CD4-positive, CD25-positive, alpha-beta regulatory T cell (primary cell): ENCODE results near the gene FLAD1. TPM values are rescaled to one million over a fixed set of nuclear protein-coding genes. Genes with fewer than 3 reads are reported as not detected.

ENCODE experiments used
- ATAC-seq, 2 donors: fragments of 150-1000 bp; cut with Tn5 transposase; one replicate each; pipeline ENCODE4 v1.10.0; 2021; ENCODE audit warnings: low read depth in 2 of 2, moderate number of reproducible peaks in 2 of 2, moderate library complexity in 1 of 2
- DNase-seq, 3 donors: peaks; one replicate each; pipeline versions ENCODE4 v3.0.0 to v3.0.0-alpha.2; 2012 to 2022; ENCODE audit warnings: mixed read lengths in 1 of 3
- H3K27ac ChIP-seq: one replicate; pipeline ENCODE4 v1.7.0; 2013; ENCODE audit warnings: mild to moderate bottlenecking, low read length; ENCODE audit not compliant: insufficient read depth, poor library complexity, severe bottlenecking
- H3K27me3 ChIP-seq: one replicate; pipeline ENCODE4 v1.7.0; 2013; ENCODE audit warnings: low read length; ENCODE audit not compliant: control insufficient read depth, insufficient read depth
- H3K36me3 ChIP-seq: one replicate; pipeline ENCODE4 v1.7.0; 2013; ENCODE audit warnings: mild to moderate bottlenecking, low read length, moderate library complexity; ENCODE audit not compliant: control insufficient read depth, insufficient read depth
- H3K4me1 ChIP-seq: 2 replicates; pipeline ENCODE4 v1.7.0; 2013; ENCODE audit warnings: mild to moderate bottlenecking, low read length; ENCODE audit not compliant: insufficient read depth, control insufficient read depth, poor library complexity, severe bottlenecking
- H3K4me3 ChIP-seq: one replicate; pipeline ENCODE4 v1.7.0; 2013; ENCODE audit warnings: low read depth, mild to moderate bottlenecking, low read length, moderate library complexity
- H3K9me3 ChIP-seq, 2 experiments: 1 replicate in 1 of 2; 2 replicates in 1 of 2; pipeline ENCODE4 v1.7.0; 2013; ENCODE audit warnings: low read length in 2 of 2, mild to moderate bottlenecking in 1 of 2, moderate library complexity in 1 of 2; ENCODE audit not compliant: control insufficient read depth in 2 of 2
- H3K27ac Mint-ChIP-seq, 3 donors: one replicate each; pipeline ENCODE4 v1.8.0; 2020 to 2022; ENCODE audit warnings: mild to moderate bottlenecking in 3 of 3, mixed read lengths in 3 of 3, moderate library complexity in 2 of 3
- H3K27me3 Mint-ChIP-seq: one replicate; pipeline ENCODE4 v1.8.0; 2022; ENCODE audit warnings: mild to moderate bottlenecking, mixed read lengths
- H3K36me3 Mint-ChIP-seq: one replicate; pipeline ENCODE4 v1.8.0; 2020; ENCODE audit warnings: mixed read lengths
- H3K4me1 Mint-ChIP-seq, 4 donors: one replicate each; pipeline ENCODE4 v1.8.0; 2020 to 2022; ENCODE audit warnings: mixed read lengths in 4 of 4, mild to moderate bottlenecking in 1 of 4
- H3K4me3 Mint-ChIP-seq, 4 donors: one replicate each; pipeline ENCODE4 v1.8.0; 2020 to 2022; ENCODE audit warnings: mild to moderate bottlenecking in 4 of 4, mixed read lengths in 4 of 4, moderate library complexity in 3 of 4
- H3K9me3 Mint-ChIP-seq, 7 donors: one replicate each; pipeline ENCODE4 v1.8.0; 2020 to 2022; ENCODE audit warnings: mixed read lengths in 7 of 7, mild to moderate bottlenecking in 3 of 7, moderate library complexity in 2 of 7
- polyA plus RNA-seq, 4 donors: library from polyadenylated mRNA; unstranded; fragments of 300-500 nt; fragmentation: Illumina TruSeq; gene quantifications; one replicate each; pipeline ENCODE4 v1.2.3, GENCODE V29; 2021
- total RNA-seq: library from RNA; stranded (reverse); gene quantifications from one replicate; pipeline ENCODE4 v1.2.3, GENCODE V29; 2022

The FLAD1 gene
- total and polyA plus RNA-seq, 5 donors from 2014 or later: 39.1 to 60.3 (median 42.6) TPM

DNA sequence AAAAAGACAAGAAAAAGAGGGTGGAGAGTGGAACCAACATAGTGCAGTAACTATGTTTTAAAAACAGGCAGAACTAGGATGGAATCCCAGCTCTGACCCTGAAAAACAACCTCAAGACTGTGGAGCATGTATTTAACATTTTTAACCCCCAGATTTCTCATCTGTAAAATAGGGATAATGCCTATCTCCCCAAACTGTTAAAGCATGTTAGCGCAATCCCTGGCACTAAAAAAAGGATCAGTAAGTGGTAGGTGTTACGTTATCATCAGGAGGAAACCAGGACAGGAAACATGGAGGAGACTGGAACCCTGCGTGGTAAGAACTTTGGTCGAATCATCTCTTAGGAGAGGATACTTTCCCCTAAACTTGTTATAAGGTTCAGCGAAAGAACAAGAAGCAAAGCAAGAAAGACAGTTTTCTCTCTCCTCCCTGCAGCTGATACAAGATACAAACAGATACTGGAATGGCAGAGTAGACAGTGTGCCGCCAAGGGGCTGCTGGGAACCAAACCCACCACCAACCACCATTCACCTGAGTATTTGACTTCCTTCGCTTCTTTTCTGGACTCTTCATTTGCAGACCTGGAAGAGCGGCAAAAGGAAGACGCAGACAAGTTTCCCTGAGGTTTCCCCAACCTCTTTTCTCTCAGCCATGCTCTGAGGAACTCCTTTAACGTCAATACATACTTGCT, 22.6 kb upstream of the FLAD1 start:
- DNase-seq: no peak
- Histone ChIP-seq H3K4me3 (peak overlapping the region; percentile 85), H3K27ac (peak overlapping the region; percentile 92), H3K9me3 (no peaks in the 10 kb centered on the region), H3K4me1 (peaks cover 53% of the 10 kb centered on the region), H3K27me3 (no peaks in the 10 kb centered on the region), H3K36me3 (peaks cover 39% of the 10 kb centered on the region)
- Mint-ChIP-seq H3K27ac (peak overlapping the region; percentile 91 to 97 (median 96)), H3K9me3 (peaks cover 0 to 2% (median 0%) of the 10 kb centered on the region in 7 donors), H3K4me3 (peak overlapping the region; percentile 96 to 98 (median 97)), H3K36me3 (peaks cover 11% of the 10 kb centered on the region), H3K27me3 (peaks cover 6% of the 10 kb centered on the region), H3K4me1 (peaks cover 6 to 62% (median 32%) of the 10 kb centered on the region in 4 donors)
- no peak for ATAC-seq

- peaks cover 45% of the 10 kb centered on the region for H3K4me1 ChIP-seq
- DNase-seq: peak; percentile 81 to 87 (median 84)
- Mint-ChIP-seq H3K9me3 (no peaks in the 10 kb centered on the region), H3K4me1 (peaks cover 6 to 57% (median 26%) of the 10 kb centered on the region in 4 donors), H3K36me3 (peaks cover 13% of the 10 kb centered on the region), H3K27me3 (no peaks in the 10 kb centered on the region), H3K4me3 (peak within 1 kb of the TSS; percentile 96 to 98 (median 97)), H3K27ac (peak within 1 kb of the TSS; percentile 95 to 97 (median 96))
- peak; percentile 79 to 82 for ATAC-seq
- H3K27ac ChIP-seq: peak within 1 kb of the TSS; percentile 92
- peak within 1 kb of the TSS; percentile 85 for H3K4me3 ChIP-seq
- peaks cover 48% of the 10 kb centered on the region for H3K36me3 ChIP-seq
- H3K9me3 ChIP-seq: no peaks in the 10 kb centered on the region
- H3K27me3 ChIP-seq: no peaks in the 10 kb centered on the region
Observed at GRCh38 chr1:154961207-154962155, 21.7 kb upstream of the FLAD1 start, which contains the start of gene PYGO2. Gene PYGO2, minus strand, starts transcription at chr1:154961782. Its CDS starts 206 bp downstream, at chr1:154961576.

- peaks cover 37% of the 10 kb centered on the region for H3K4me1 ChIP-seq
- H3K4me3 ChIP-seq: peak overlapping the region; percentile 64
- peak overlapping the region; percentile 88 to 95 (median 91) for H3K27ac Mint-ChIP-seq
- H3K27me3 ChIP-seq: no peaks in the 10 kb centered on the region
- no peaks in the 10 kb centered on the region for H3K27me3 Mint-ChIP-seq
- ATAC-seq: peak; percentile 2 to 3
- peaks cover 13% of the 10 kb centered on the region for H3K36me3 Mint-ChIP-seq
- peaks cover 6 to 49% (median 26%) of the 10 kb centered on the region in 4 donors for H3K4me1 Mint-ChIP-seq
- peak in 1 of 3 donors; percentile 55 for DNase-seq
- no peaks in the 10 kb centered on the region for H3K9me3 Mint-ChIP-seq
- peak overlapping the region; percentile 92 for H3K27ac ChIP-seq
- H3K4me3 Mint-ChIP-seq: peak overlapping the region; percentile 85 to 96 (median 86)
- H3K9me3 ChIP-seq: no peaks in the 10 kb centered on the region
- H3K36me3 ChIP-seq: peaks cover 56% of the 10 kb centered on the region
Observed at GRCh38 chr1:154962156-154962749, 20.9 kb upstream of the FLAD1 start.

DNA sequence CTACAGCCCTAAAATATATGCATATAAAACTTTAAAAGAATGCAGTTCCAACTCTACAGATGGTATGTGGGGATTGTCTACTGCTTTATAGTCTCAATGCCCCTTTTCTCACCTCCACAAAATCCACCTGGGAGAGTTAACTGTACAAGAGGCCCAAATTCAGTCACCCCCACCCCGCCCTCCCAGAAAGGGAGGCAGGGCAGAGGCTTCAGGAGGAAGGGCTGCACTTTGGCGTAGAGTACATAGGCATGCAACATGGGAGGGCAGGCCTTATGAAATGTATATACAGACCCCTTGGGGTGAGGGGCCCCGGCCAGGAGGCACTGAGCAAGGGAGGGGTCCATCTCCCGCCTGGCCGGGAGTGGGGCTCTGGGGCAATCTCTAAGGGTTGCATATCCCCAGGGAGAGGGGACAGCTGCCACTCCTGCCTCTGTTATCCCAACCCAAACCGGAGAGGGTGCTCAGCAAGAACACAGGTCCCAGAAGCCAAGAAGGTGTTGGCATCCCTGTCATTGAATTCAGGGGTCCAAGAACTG, 20.3 kb upstream of the FLAD1 start:
- Histone ChIP-seq H3K36me3 (peaks cover 61% of the 10 kb centered on the region), H3K9me3 (no peaks in the 10 kb centered on the region), H3K27me3 (no peaks in the 10 kb centered on the region), H3K4me1 (peaks cover 35% of the 10 kb centered on the region), H3K27ac (peak overlapping the region; percentile 92), H3K4me3 (peak overlapping the region; percentile 64)
- Mint-ChIP-seq H3K27me3 (no peaks in the 10 kb centered on the region), H3K36me3 (peaks cover 13% of the 10 kb centered on the region), H3K4me3 (peak overlapping the region; percentile 85 to 96 (median 86)), H3K9me3 (no peaks in the 10 kb centered on the region), H3K27ac (peak overlapping the region; percentile 88 to 95 (median 91)), H3K4me1 (peaks cover 6 to 44% (median 25%) of the 10 kb centered on the region in 4 donors)
- ATAC-seq (no peak), DNase-seq (no peak)

GRCh38 chr1:154963643-154964042, 19.5 kb upstream of the FLAD1 start:
- ATAC-seq: no peak
- H3K27ac ChIP-seq: no peak overlapping the region
- Mint-ChIP-seq H3K36me3 (peaks cover 13% of the 10 kb centered on the region), H3K9me3 (no peaks in the 10 kb centered on the region), H3K4me1 (peaks cover 6 to 42% (median 26%) of the 10 kb centered on the region in 4 donors), H3K27ac (peak overlapping the region; percentile 38 to 91 (median 53)), H3K27me3 (no peaks in the 10 kb centered on the region), H3K4me3 (peak overlapping the region in 2 of 4 donors; percentile 42 to 84)
- DNase-seq: no peak
- no peaks in the 10 kb centered on the region for H3K9me3 ChIP-seq
- H3K36me3 ChIP-seq: peaks cover 61% of the 10 kb centered on the region
- no peaks in the 10 kb centered on the region for H3K27me3 ChIP-seq
- peaks cover 32% of the 10 kb centered on the region for H3K4me1 ChIP-seq
- H3K4me3 ChIP-seq: no peak overlapping the region

- H3K27me3 Mint-ChIP-seq: no peaks in the 10 kb centered on the region
- H3K4me1 Mint-ChIP-seq: peaks cover 6 to 47% (median 29%) of the 10 kb centered on the region in 4 donors
- Histone ChIP-seq H3K4me3 (no peak overlapping the region), H3K4me1 (peaks cover 30% of the 10 kb centered on the region), H3K9me3 (no peaks in the 10 kb centered on the region), H3K36me3 (peaks cover 59% of the 10 kb centered on the region), H3K27me3 (no peaks in the 10 kb centered on the region), H3K27ac (no peak overlapping the region)
- peaks cover 13% of the 10 kb centered on the region for H3K36me3 Mint-ChIP-seq
- ATAC-seq (no peak), DNase-seq (no peak)
- peak overlapping the region in 1 of 3 donors; percentile 46 for H3K27ac Mint-ChIP-seq
- no peaks in the 10 kb centered on the region for H3K9me3 Mint-ChIP-seq
- H3K4me3 Mint-ChIP-seq: peak overlapping the region in 1 of 4 donors; percentile 42
Observed at GRCh38 chr1:154964359-154964758, 18.8 kb upstream of the FLAD1 start.

DNA sequence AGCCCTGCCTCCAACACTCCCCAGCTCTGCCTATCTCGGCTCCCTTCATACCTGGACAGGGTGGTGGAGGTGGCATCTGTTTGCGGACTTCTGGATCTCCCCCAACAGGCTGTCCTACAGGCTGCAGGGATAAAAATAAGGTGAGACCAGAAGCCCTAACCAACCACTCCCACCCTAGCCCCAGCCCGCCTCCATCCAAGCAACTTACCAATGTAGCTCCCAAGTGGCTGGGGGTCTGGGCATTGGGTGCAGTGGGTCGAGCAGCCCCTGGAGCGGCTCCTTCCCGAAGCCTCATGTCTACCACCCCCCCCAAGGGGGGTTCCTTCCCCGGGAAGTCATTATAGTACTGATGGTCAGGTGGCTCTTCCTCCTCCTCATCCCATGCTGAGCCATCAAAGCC, 17.0 kb upstream of the FLAD1 start:
- Histone ChIP-seq H3K27ac (no peak overlapping the region), H3K4me1 (peaks cover 22% of the 10 kb centered on the region), H3K27me3 (no peaks in the 10 kb centered on the region), H3K36me3 (peaks cover 55% of the 10 kb centered on the region), H3K4me3 (no peak overlapping the region), H3K9me3 (no peaks in the 10 kb centered on the region)
- ATAC-seq: no peak
- peak overlapping the region in 1 of 3 donors; percentile 20 for H3K27ac Mint-ChIP-seq
- no peak for DNase-seq
- H3K9me3 Mint-ChIP-seq: no peaks in the 10 kb centered on the region
- peaks cover 11% of the 10 kb centered on the region for H3K36me3 Mint-ChIP-seq
- no peaks in the 10 kb centered on the region for H3K27me3 Mint-ChIP-seq
- peaks cover 0 to 41% (median 26%) of the 10 kb centered on the region in 4 donors for H3K4me1 Mint-ChIP-seq
- H3K4me3 Mint-ChIP-seq: peak overlapping the region in 1 of 4 donors; percentile 71
